H9 (cell line): ENCODE results near the gene SYNJ1. TPM values are rescaled to one million over a fixed set of nuclear protein-coding genes. Genes with fewer than 3 reads are reported as not detected.

ENCODE experiments used
- DNase-seq: peaks from one replicate; pipeline ENCODE4 v3.0.0-alpha.2; 2017
- H2AFZ ChIP-seq: one replicate; pipeline ENCODE4 v1.6.1; 2013; ENCODE audit warnings: mild to moderate bottlenecking, low read length, control low read depth, moderate library complexity
- H2AK5ac ChIP-seq: 2 replicates; pipeline ENCODE4 v1.6.1; 2013; ENCODE audit warnings: low read length, control low read depth, mixed read lengths; ENCODE audit not compliant: insufficient read length
- H2BK120ac ChIP-seq: one replicate; pipeline ENCODE4 v1.6.1; 2013; ENCODE audit warnings: low read depth, mild to moderate bottlenecking, low read length, control low read depth, inconsistent platforms; ENCODE audit not compliant: poor library complexity, severe bottlenecking
- H2BK12ac ChIP-seq: 2 replicates; pipeline ENCODE4 v1.6.1; 2013; ENCODE audit warnings: low read length, control low read depth, mixed read lengths, low read depth; ENCODE audit not compliant: insufficient read length
- H2BK15ac ChIP-seq: 2 replicates; pipeline ENCODE4 v1.6.1; 2013; ENCODE audit warnings: low read depth, low read length, control low read depth
- H2BK20ac ChIP-seq: one replicate; pipeline ENCODE4 v1.6.1; 2013; ENCODE audit warnings: low read depth, mild to moderate bottlenecking, low read length, control low read depth, inconsistent platforms; ENCODE audit not compliant: poor library complexity, severe bottlenecking
- H2BK5ac ChIP-seq: 2 replicates; pipeline ENCODE4 v1.6.1; 2013; ENCODE audit warnings: low read length, control low read depth, mixed read lengths; ENCODE audit not compliant: insufficient read length
- H3K14ac ChIP-seq: 2 replicates; pipeline ENCODE4 v1.6.1; 2013; ENCODE audit warnings: low read length, control low read depth; ENCODE audit not compliant: insufficient read depth
- H3K18ac ChIP-seq: 2 replicates; pipeline ENCODE4 v1.6.1; 2013; ENCODE audit warnings: low read depth, mild to moderate bottlenecking, mixed read lengths, low read length, control low read depth; ENCODE audit not compliant: insufficient read length
- H3K23ac ChIP-seq: 2 replicates; pipeline ENCODE4 v1.6.1; 2013; ENCODE audit warnings: low read length, control low read depth, mixed read lengths, low read depth; ENCODE audit not compliant: insufficient read length
- H3K23me2 ChIP-seq: 2 replicates; pipeline ENCODE4 v1.6.1; 2013; ENCODE audit warnings: low read depth, mild to moderate bottlenecking, mixed read lengths, low read length, control low read depth; ENCODE audit not compliant: insufficient read length, poor library complexity, severe bottlenecking
- H3K27ac ChIP-seq: 2 replicates; pipeline ENCODE4 v1.5.1; 2013; ENCODE audit warnings: low read length, control low read depth, mixed read lengths, low read depth; ENCODE audit not compliant: insufficient read length
- H3K27me3 ChIP-seq: 2 replicates; pipeline ENCODE4 v1.6.1; 2013; ENCODE audit warnings: low read length, control low read depth, inconsistent platforms; ENCODE audit not compliant: insufficient read depth
- H3K4ac ChIP-seq: 2 replicates; pipeline ENCODE4 v1.6.1; 2013; ENCODE audit warnings: low read depth, mild to moderate bottlenecking, control low read depth, inconsistent platforms, low read length, moderate library complexity
- H3K4me1 ChIP-seq: 2 replicates; pipeline ENCODE4 v1.6.1; 2013; ENCODE audit warnings: low read length, control low read depth, inconsistent platforms; ENCODE audit not compliant: insufficient read depth
- H3K4me2 ChIP-seq: 2 replicates; pipeline ENCODE4 v1.6.1; 2013; ENCODE audit warnings: low read length, control low read depth, mixed read lengths; ENCODE audit not compliant: insufficient read length, insufficient read depth
- H3K56ac ChIP-seq: 2 replicates; pipeline ENCODE4 v1.6.1; 2013; ENCODE audit warnings: low read depth, mild to moderate bottlenecking, mixed read lengths, low read length, control low read depth; ENCODE audit not compliant: insufficient read length
- H3K79me1 ChIP-seq: 2 replicates; pipeline ENCODE4 v1.6.1; 2013; ENCODE audit warnings: low read depth, mild to moderate bottlenecking, moderate library complexity, low read length, control low read depth, inconsistent platforms; ENCODE audit not compliant: insufficient read depth, poor library complexity, severe bottlenecking
- H3K79me2 ChIP-seq: 2 replicates; pipeline ENCODE4 v1.6.1; 2013; ENCODE audit warnings: low read length, control low read depth, inconsistent platforms; ENCODE audit not compliant: insufficient read depth
- H3K9ac ChIP-seq: 2 replicates; pipeline ENCODE4 v1.6.1; 2013; ENCODE audit warnings: low read length, control low read depth, mixed read lengths; ENCODE audit not compliant: insufficient read length; ENCODE audit errors: extremely low read depth
- H3K9me3 ChIP-seq: one replicate; pipeline ENCODE4 v1.6.1; 2013; ENCODE audit warnings: low read depth, low read length, inconsistent platforms; ENCODE audit not compliant: control insufficient read depth
- H3T11ph ChIP-seq: one replicate; pipeline ENCODE4 v1.6.1; 2013; ENCODE audit warnings: mild to moderate bottlenecking, low read length, control low read depth, inconsistent platforms
- H4K20me1 ChIP-seq: one replicate; pipeline ENCODE4 v1.6.1; 2013; ENCODE audit not compliant: control insufficient read depth, insufficient read length, insufficient read depth
- H4K5ac ChIP-seq: 2 replicates; pipeline ENCODE4 v1.6.1; 2013; ENCODE audit warnings: low read depth, mild to moderate bottlenecking, mixed read lengths, low read length, control low read depth; ENCODE audit not compliant: insufficient read length
- H4K8ac ChIP-seq: replicated peaks from 2 replicates; pipeline ENCODE4 v1.6.1; 2013; ENCODE audit warnings: low read length, control low read depth, mixed read lengths, low read depth; ENCODE audit not compliant: insufficient read length
- H4K91ac ChIP-seq: 2 replicates; pipeline ENCODE4 v1.6.1; 2013; ENCODE audit warnings: low read depth, mild to moderate bottlenecking, moderate library complexity, mixed read lengths, low read length, control low read depth; ENCODE audit not compliant: insufficient read length
- H3K27ac Mint-ChIP-seq, 3 experiments: 2 replicates in 2 of 3; 3 replicates in 1 of 3; pipeline ENCODE4 v1.8.0; 2020 to 2021; ENCODE audit warnings: mixed read lengths in 3 of 3, mild to moderate bottlenecking in 1 of 3, moderate library complexity in 1 of 3
- H3K27me3 Mint-ChIP-seq: 2 replicates; pipeline ENCODE4 v1.8.0; 2021; ENCODE audit warnings: low read depth, mild to moderate bottlenecking, moderate library complexity, mixed read lengths
- H3K36me3 Mint-ChIP-seq, 3 experiments: 2 replicates in 2 of 3; 3 replicates in 1 of 3; pipeline ENCODE4 v1.8.0; 2020 to 2021; ENCODE audit warnings: low read depth in 3 of 3, mixed read lengths in 3 of 3; ENCODE audit not compliant: insufficient read depth in 1 of 3
- H3K4me1 Mint-ChIP-seq, 2 experiments: 2 replicates each; pipeline ENCODE4 v1.8.0; 2020; ENCODE audit warnings: mixed read lengths in 2 of 2
- H3K4me3 Mint-ChIP-seq, 2 experiments: 2 replicates in 1 of 2; 3 replicates in 1 of 2; pipeline ENCODE4 v1.8.0; 2020 to 2021; ENCODE audit warnings: mild to moderate bottlenecking in 2 of 2, mixed read lengths in 2 of 2, moderate library complexity in 1 of 2
- H3K9me3 Mint-ChIP-seq, 2 experiments: 2 replicates in 1 of 2; 3 replicates in 1 of 2; pipeline ENCODE4 v1.8.0; 2020; ENCODE audit warnings: mild to moderate bottlenecking in 2 of 2, mixed read lengths in 2 of 2, moderate library complexity in 1 of 2
- WGBS: extraction: QIAGEN DNeasy Blood & Tissue Kit; methylation state at CpG from one replicate; pipeline ENCODE4 v1.1.7; 2013; ENCODE audit warnings: missing lambda C conversion rate, low lambda C conversion rate, mixed read lengths; ENCODE audit not compliant: insufficient read length; ENCODE audit errors: extremely low coverage; 5-methylcytosine and 5-hydroxymethylcytosine counted together
- total RNA-seq: library from RNA; stranded (reverse); gene quantifications from 2 replicates; pipeline ENCODE4 v1.2.1, GENCODE V29; 2021
- TF ChIP-seq, protein P1 (sequence below): fragments of 200-600 bp; sonication (generic); conservative IDR thresholded peaks from 3 replicates; pipeline ENCODE4 v1.8.0; 2021; ENCODE audit warnings: antibody characterized with exemption, mild to moderate bottlenecking

Gene SYNJ1
- total RNA-seq, 1 experiment from 2014 or later: 7.1 TPM

DNA sequence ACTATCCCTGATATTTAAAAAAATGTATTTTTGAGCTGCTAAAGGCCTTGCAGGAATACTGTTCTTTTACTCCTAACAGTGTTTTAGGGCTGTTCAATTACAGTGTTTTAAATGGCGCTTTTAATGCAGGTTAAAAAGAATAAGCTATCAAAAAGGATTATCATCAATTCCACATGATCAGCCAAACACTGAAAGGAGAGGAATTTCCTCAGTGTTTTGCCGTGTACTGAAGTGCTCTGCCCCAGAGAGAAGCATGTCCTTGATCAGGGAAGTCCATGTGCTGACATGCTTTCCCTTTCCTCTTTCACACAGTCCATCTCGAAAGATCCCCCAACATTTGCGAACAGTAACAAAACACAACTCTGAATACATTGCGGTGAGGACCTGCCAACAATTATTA lies 119.0 kb downstream of the SYNJ1 start:
- Mint-ChIP-seq H3K36me3 (peaks cover 25 to 48% (median 41%) of the 10 kb centered on the region in 3 experiments; a peak in 6 of 7 replicates), H3K4me3 (no peak overlapping the region; a peak in 1 of 5 replicates)
- WGBS: no CpG with 5 or more reads among the region's 5 CpGs

More for the DNA sequence above, 119.0 kb downstream of the SYNJ1 start:
- Histone ChIP-seq H2BK120ac (no peak overlapping the region), H4K8ac (no peak overlapping the region), H3K14ac (no peak overlapping the region), H3K4me2 (no peak overlapping the region), H2BK5ac (no peak overlapping the region), H3T11ph (no peak overlapping the region), H3K79me1 (peaks cover 6% of the 10 kb centered on the region), H4K91ac (no peak overlapping the region), H3K23me2 (no peaks in the 10 kb centered on the region), H4K20me1 (no peaks in the 10 kb centered on the region), H4K5ac (no peak overlapping the region), H2BK12ac (no peak overlapping the region), H3K56ac (no peak overlapping the region), H3K9me3 (no peaks in the 10 kb centered on the region), H2AFZ (no peak overlapping the region), H2BK20ac (no peak overlapping the region), H3K4me1 (peaks cover 20% of the 10 kb centered on the region), H3K9ac (no peak overlapping the region), H3K4ac (no peak overlapping the region), H3K23ac (no peak overlapping the region), H3K18ac (no peak overlapping the region), H3K27ac (no peak overlapping the region), H3K79me2 (no peaks in the 10 kb centered on the region), H3K27me3 (no peaks in the 10 kb centered on the region), H2BK15ac (no peak overlapping the region), H2AK5ac (no peak overlapping the region)
- H3K4me1 Mint-ChIP-seq: peaks cover 31 to 40% of the 10 kb centered on the region in 2 experiments
- TF ChIP-seq, protein P1, sequence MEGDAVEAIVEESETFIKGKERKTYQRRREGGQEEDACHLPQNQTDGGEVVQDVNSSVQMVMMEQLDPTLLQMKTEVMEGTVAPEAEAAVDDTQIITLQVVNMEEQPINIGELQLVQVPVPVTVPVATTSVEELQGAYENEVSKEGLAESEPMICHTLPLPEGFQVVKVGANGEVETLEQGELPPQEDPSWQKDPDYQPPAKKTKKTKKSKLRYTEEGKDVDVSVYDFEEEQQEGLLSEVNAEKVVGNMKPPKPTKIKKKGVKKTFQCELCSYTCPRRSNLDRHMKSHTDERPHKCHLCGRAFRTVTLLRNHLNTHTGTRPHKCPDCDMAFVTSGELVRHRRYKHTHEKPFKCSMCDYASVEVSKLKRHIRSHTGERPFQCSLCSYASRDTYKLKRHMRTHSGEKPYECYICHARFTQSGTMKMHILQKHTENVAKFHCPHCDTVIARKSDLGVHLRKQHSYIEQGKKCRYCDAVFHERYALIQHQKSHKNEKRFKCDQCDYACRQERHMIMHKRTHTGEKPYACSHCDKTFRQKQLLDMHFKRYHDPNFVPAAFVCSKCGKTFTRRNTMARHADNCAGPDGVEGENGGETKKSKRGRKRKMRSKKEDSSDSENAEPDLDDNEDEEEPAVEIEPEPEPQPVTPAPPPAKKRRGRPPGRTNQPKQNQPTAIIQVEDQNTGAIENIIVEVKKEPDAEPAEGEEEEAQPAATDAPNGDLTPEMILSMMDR: no peak
- no peak overlapping the region for H3K27ac Mint-ChIP-seq
- H3K27me3 Mint-ChIP-seq: no peaks in the 10 kb centered on the region
- no peak for DNase-seq
- H3K9me3 Mint-ChIP-seq: no peaks in the 10 kb centered on the region
